Neural progenitor cell (in vitro differentiated cells): ENCODE results near the gene ZNF771. TPM values are rescaled to one million over a fixed set of nuclear protein-coding genes. Genes with fewer than 3 reads are reported as not detected.
"Not testable (repeated sequence)": the region's sequence is repeated elsewhere in the genome, so short reads cannot be mapped to it uniquely, and the experiment has no call there.

Experiments
- DNase-seq: peaks from one replicate; pipeline ENCODE4 v3.0.0-alpha.2; 2016; ENCODE audit warnings: low spot score
- H2AFZ ChIP-seq: fragments of 200-600 bp; sonication (generic); replicated peaks from 2 replicates; pipeline ENCODE4 v1.6.1; 2016; ENCODE audit warnings: antibody characterized with exemption
- H3F3A ChIP-seq: fragments of 200-600 bp; sonication (generic); 2 replicates; pipeline ENCODE4 v1.6.1; 2016; ENCODE audit warnings: antibody characterized with exemption, low read depth
- H3K27ac ChIP-seq: fragments of 200-600 bp; sonication (generic); 2 replicates; pipeline ENCODE4 v1.5.1; 2016; ENCODE audit warnings: mild to moderate bottlenecking
- H3K27me3 ChIP-seq: fragments of 200-600 bp; sonication (generic); 2 replicates; pipeline ENCODE4 v1.6.1; 2016; ENCODE audit warnings: mild to moderate bottlenecking, moderate library complexity
- H3K36me3 ChIP-seq: fragments of 200-600 bp; sonication (generic); 2 replicates; pipeline ENCODE4 v1.5.1; 2016
- H3K4me1 ChIP-seq: fragments of 200-600 bp; sonication (generic); 2 replicates; pipeline ENCODE4 v1.6.1; 2016; ENCODE audit warnings: mixed run types
- H3K4me2 ChIP-seq: fragments of 200-600 bp; sonication (generic); 2 replicates; pipeline ENCODE4 v1.6.1; 2016
- H3K4me3 ChIP-seq: fragments of 200-600 bp; sonication (generic); 2 replicates; pipeline ENCODE4 v1.5.1; 2016
- H3K79me2 ChIP-seq: fragments of 200-600 bp; sonication (generic); 2 replicates; pipeline ENCODE4 v1.6.1; 2016; ENCODE audit warnings: low read depth
- H3K9ac ChIP-seq: fragments of 200-600 bp; sonication (generic); 2 replicates; pipeline ENCODE4 v1.6.1; 2016
- H3K9me3 ChIP-seq: fragments of 200-600 bp; sonication (generic); 2 replicates; pipeline ENCODE4 v1.5.1; 2016; ENCODE audit warnings: low read depth
- H4K20me1 ChIP-seq: fragments of 200-600 bp; sonication (generic); 2 replicates; pipeline ENCODE4 v1.6.1; 2016; ENCODE audit warnings: low read depth
- H3K27ac Mint-ChIP-seq: 3 replicates; pipeline ENCODE4 v1.8.0; 2021; ENCODE audit warnings: mixed read lengths
- H3K27me3 Mint-ChIP-seq: 2 replicates; pipeline ENCODE4 v1.8.0; 2022; ENCODE audit warnings: low read depth, mild to moderate bottlenecking, inconsistent platforms, moderate library complexity, mixed read lengths; ENCODE audit not compliant: insufficient read depth
- H3K36me3 Mint-ChIP-seq: 3 replicates; pipeline ENCODE4 v1.8.0; 2021; ENCODE audit warnings: mixed read lengths
- H3K4me1 Mint-ChIP-seq: 3 replicates; pipeline ENCODE4 v1.8.0; 2021; ENCODE audit warnings: mixed read lengths
- H3K4me3 Mint-ChIP-seq: 3 replicates; pipeline ENCODE4 v1.8.0; 2021; ENCODE audit warnings: mild to moderate bottlenecking, moderate library complexity, mixed read lengths
- H3K9me3 Mint-ChIP-seq: 3 replicates; pipeline ENCODE4 v1.8.0; 2020; ENCODE audit warnings: mixed read lengths
- EZH2 ChIP-seq: fragments of 200-600 bp; sonication (generic); IDR thresholded peaks from 2 replicates; pipeline ENCODE4 v1.6.1; 2017; ENCODE audit warnings: antibody characterized with exemption, mild to moderate bottlenecking, moderate library complexity
- EZH2phosphoT487 ChIP-seq: fragments of 200-600 bp; sonication (generic); IDR thresholded peaks from 2 replicates; pipeline ENCODE4 v1.6.1; 2017; ENCODE audit warnings: antibody characterized with exemption
- total RNA-seq: library from RNA; depleted of rRNA; stranded (reverse); fragments of >200 nt; gene quantifications from 2 replicates; pipeline ENCODE4 v1.2.3, GENCODE V29; 2015; ENCODE audit warnings: low replicate concordance
- TF ChIP-seq, protein P1 (sequence below): fragments of 200-600 bp; sonication (generic); IDR thresholded peaks from 2 replicates; pipeline ENCODE4 v1.5.1; 2017; ENCODE audit warnings: antibody characterized with exemption, mild to moderate bottlenecking

ZNF771 gene
- total RNA-seq, 1 donor from 2014 or later = 6.0 TPM

DNA sequence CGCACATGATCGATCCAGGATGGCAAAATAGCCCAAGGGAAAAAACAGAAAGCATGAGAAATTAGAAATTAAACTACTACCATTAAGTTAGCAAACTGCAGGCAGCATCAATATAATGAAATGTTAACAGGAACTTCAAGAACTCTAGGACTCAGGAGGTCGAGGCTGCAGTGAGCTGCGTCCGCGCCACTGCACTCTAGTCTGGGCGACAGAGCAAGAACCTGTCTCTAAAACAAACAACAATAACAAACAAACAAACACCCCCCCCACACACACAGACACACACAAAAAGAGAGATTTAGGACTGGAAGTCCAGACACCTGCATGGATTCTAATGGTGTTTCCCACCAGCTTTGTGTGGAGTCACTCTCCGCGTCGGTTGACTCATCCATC, 38.8 kb downstream of the ZNF771 start:
- peak overlapping the region; percentile 87 for H3K4me2 ChIP-seq
- H3K79me2 ChIP-seq = peaks cover 13% of the 10 kb centered on the region
- H4K20me1 ChIP-seq = no peaks in the 10 kb centered on the region
- H3K4me1 Mint-ChIP-seq = peaks cover 26% of the 10 kb centered on the region
- H3K36me3 Mint-ChIP-seq = peaks cover 16% of the 10 kb centered on the region
- peak overlapping the region; percentile 39 for H3K27ac Mint-ChIP-seq
- H3K4me3 Mint-ChIP-seq = peak overlapping the region; percentile 94
- peaks cover 7% of the 10 kb centered on the region for H3K4me1 ChIP-seq
- H3K27me3 Mint-ChIP-seq = peaks cover 5% of the 10 kb centered on the region
- H2AFZ ChIP-seq = peak overlapping the region; percentile 90
- H3K9me3 Mint-ChIP-seq = peaks cover 5% of the 10 kb centered on the region
- no peaks in the 10 kb centered on the region for H3K27me3 ChIP-seq
- no peaks in the 10 kb centered on the region for H3K36me3 ChIP-seq
- DNase-seq = no peak
- H3K9ac ChIP-seq = no peak overlapping the region
- H3F3A ChIP-seq = peaks cover 11% of the 10 kb centered on the region
- TF ChIP-seq EZH2 (no peak), EZH2phosphoT487 (no peak)
- TF ChIP-seq, protein P1, sequence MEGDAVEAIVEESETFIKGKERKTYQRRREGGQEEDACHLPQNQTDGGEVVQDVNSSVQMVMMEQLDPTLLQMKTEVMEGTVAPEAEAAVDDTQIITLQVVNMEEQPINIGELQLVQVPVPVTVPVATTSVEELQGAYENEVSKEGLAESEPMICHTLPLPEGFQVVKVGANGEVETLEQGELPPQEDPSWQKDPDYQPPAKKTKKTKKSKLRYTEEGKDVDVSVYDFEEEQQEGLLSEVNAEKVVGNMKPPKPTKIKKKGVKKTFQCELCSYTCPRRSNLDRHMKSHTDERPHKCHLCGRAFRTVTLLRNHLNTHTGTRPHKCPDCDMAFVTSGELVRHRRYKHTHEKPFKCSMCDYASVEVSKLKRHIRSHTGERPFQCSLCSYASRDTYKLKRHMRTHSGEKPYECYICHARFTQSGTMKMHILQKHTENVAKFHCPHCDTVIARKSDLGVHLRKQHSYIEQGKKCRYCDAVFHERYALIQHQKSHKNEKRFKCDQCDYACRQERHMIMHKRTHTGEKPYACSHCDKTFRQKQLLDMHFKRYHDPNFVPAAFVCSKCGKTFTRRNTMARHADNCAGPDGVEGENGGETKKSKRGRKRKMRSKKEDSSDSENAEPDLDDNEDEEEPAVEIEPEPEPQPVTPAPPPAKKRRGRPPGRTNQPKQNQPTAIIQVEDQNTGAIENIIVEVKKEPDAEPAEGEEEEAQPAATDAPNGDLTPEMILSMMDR = no peak
- H3K27ac ChIP-seq = no peak overlapping the region
- H3K4me3 ChIP-seq = peak overlapping the region; percentile 82
- no peaks in the 10 kb centered on the region for H3K9me3 ChIP-seq

DNA sequence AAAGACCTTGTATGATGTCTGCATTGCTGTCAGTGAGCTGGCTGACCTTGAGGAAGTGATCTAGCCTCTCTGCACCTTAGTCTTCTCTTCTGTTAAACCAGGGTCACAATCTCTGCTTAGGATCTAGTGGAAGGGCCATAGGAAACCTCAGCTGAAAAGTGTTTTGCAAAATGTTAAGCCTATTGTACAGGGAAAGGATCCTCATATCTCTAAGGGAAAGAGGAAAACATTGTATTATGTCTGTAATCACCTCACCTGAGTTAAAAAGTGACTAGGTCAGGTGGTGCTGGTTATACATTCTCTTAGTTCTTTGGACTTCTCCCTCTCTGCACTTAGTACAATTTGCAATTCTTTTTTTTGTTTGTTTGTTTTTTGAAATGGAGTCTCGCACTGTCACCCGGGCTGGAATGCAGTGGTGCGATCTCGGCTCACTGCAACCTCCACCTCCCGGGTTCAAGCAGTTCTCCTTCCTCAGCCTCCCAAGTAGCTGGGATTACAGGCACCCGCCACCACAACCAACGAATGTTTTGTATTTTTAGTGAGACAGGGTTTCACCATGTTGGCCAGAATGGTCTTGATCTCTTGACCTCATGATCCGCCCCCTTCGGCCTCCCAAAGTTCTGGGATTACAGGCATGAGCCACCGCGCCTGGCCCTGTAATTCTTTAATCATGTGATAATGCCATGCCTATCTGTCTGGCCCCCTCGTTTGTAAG, 40.3 kb downstream of the ZNF771 start:
- H3K27me3 ChIP-seq = no peaks in the 10 kb centered on the region
- Mint-ChIP-seq H3K4me1 (peaks cover 30% of the 10 kb centered on the region), H3K27me3 (peaks cover 5% of the 10 kb centered on the region), H3K36me3 (peaks cover 16% of the 10 kb centered on the region), H3K9me3 (peaks cover 5% of the 10 kb centered on the region), H3K4me3 (no peak overlapping the region), H3K27ac (no peak overlapping the region)
- no peak overlapping the region for H3K4me2 ChIP-seq
- no peak for TF ChIP-seq EZH2
- TF ChIP-seq EZH2phosphoT487 = no peak
- TF ChIP-seq, protein P1 = no peak
- peaks cover 11% of the 10 kb centered on the region for H3F3A ChIP-seq
- peaks cover 7% of the 10 kb centered on the region for H3K4me1 ChIP-seq
- H3K27ac ChIP-seq = no peak overlapping the region
- no peaks in the 10 kb centered on the region for H3K36me3 ChIP-seq
- H3K9ac ChIP-seq = no peak overlapping the region
- no peak for DNase-seq
- H4K20me1 ChIP-seq = no peaks in the 10 kb centered on the region
- H2AFZ ChIP-seq = no peak overlapping the region
- H3K9me3 ChIP-seq = no peaks in the 10 kb centered on the region
- H3K4me3 ChIP-seq = no peak overlapping the region
- peaks cover 13% of the 10 kb centered on the region for H3K79me2 ChIP-seq

DNA sequence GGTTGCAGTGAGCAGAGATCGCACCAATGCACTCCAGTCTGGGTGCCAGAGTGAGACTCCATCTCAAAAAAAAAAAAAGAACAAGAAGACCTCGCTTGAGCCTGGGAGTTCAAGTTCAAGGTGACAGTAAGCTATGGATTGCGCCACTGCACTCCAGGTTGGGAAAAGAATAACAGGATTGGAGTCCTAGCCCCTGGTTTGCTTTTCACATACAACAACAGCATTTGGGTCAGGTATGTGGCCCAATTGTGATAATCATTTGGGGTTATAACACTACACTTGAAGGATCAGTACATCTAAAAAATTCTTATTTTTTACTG, 41.7 kb downstream of the ZNF771 start:
- Mint-ChIP-seq H3K4me3 (no peak overlapping the region), H3K9me3 (peaks cover 5% of the 10 kb centered on the region), H3K27me3 (peaks cover 5% of the 10 kb centered on the region), H3K27ac (no peak overlapping the region), H3K36me3 (peaks cover 5% of the 10 kb centered on the region), H3K4me1 (peaks cover 23% of the 10 kb centered on the region)
- DNase-seq = no peak
- H3K36me3 ChIP-seq = no peaks in the 10 kb centered on the region
- no peak overlapping the region for H2AFZ ChIP-seq
- no peaks in the 10 kb centered on the region for H3K27me3 ChIP-seq
- peaks cover 13% of the 10 kb centered on the region for H3K79me2 ChIP-seq
- peaks cover 6% of the 10 kb centered on the region for H3F3A ChIP-seq
- no peaks in the 10 kb centered on the region for H3K9me3 ChIP-seq
- H3K4me2 ChIP-seq = no peak overlapping the region
- H4K20me1 ChIP-seq = no peaks in the 10 kb centered on the region
- H3K9ac ChIP-seq = no peak overlapping the region
- TF ChIP-seq EZH2phosphoT487 (no peak), EZH2 (no peak)
- TF ChIP-seq, protein P1 = no peak
- peaks cover 7% of the 10 kb centered on the region for H3K4me1 ChIP-seq
- H3K4me3 ChIP-seq = no peak overlapping the region
- no peak overlapping the region for H3K27ac ChIP-seq

DNA sequence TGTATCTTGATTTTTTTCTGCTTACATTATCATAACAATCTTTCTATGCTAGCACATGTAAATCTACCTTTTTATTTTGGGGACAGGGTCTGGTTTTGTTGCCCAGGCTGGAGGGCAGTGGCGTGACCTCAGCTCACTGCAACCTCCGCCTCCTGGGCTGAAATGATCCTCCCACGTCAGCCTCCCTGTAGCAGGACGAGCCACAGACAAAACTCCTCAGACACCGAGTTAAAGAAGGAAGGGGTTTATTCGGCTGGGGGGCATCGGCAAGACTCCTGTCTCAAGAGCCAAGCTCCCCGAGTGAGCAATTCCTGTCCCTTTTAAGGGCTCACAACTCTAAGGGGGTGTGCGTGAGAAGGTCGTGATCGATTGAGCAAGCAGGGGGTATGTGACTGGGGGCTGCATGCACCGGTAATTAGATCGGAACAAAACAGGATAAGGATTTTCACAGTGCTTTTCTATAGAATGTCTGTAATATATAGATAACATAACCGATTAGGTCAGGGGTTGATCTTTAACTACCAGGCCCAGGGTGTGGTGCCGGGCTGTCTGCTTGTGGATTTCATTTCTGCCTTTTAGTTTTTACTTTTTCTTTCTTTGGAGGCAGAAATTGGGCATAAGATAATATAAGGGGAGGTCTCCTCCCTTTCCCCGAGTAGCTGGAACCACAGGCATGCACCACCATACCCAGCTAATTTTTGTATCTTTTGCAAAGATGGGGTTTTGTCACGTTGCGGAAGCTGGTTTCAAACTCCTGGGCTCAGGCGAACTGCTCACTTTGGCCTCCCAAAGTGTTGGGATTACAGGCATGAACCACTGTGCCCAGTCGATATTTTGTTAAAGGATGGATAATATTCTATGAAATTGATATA, 45.5 kb downstream of the ZNF771 start:
- not testable (repeated sequence) for H3K27me3 ChIP-seq, DNase-seq, H3K9me3 ChIP-seq, H4K20me1 ChIP-seq, H3K27me3 Mint-ChIP-seq, H3K27ac ChIP-seq, H3K36me3 ChIP-seq, H3K9ac ChIP-seq, H3K79me2 ChIP-seq, H2AFZ ChIP-seq, H3K4me3 Mint-ChIP-seq, H3K36me3 Mint-ChIP-seq, H3K9me3 Mint-ChIP-seq, H3K27ac Mint-ChIP-seq, H3K4me3 ChIP-seq, H3K4me1 ChIP-seq, H3F3A ChIP-seq, H3K4me1 Mint-ChIP-seq, H3K4me2 ChIP-seq
